ENCODE measurements around the gene OR1B1.
"Not testable (repeated sequence)": the region's sequence is repeated elsewhere in the genome, so short reads cannot be mapped to it uniquely, and the experiment has no call there.

Gene OR1B1

GRCh38 chr9:122657527-122657926 lies at the start of gene OR1B1:
Gene OR1B1 (minus strand): TSS chr9:122657627.
- no peak for TF ChIP-seq ZNF274 (IDR thresholded peaks at IDR 0.05; ENCODE audit: low read depth, low read length)
- H3K4me3 ChIP-seq (ENCODE audit: low read length): no peak within 1 kb of the TSS

- no peak overlapping the region for H3K4me3 ChIP-seq (ENCODE audit: low read length)
- TF ChIP-seq ZNF274 (IDR thresholded peaks at IDR 0.05; ENCODE audit: low read depth, low read length): no peak
These were observed 38.3 kb upstream of the OR1B1 start for GRCh38 chr9:122695696-122696095.

- no peak overlapping the region for H3K4me3 ChIP-seq (ENCODE audit: low read length)
- no peak for TF ChIP-seq ZNF274 (IDR thresholded peaks at IDR 0.05; ENCODE audit: low read depth, low read length)
These were observed 27.4 kb upstream of the OR1B1 start for GRCh38 chr9:122684851-122685250.

GRCh38 chr9:122672481-122672880 lies 15.1 kb upstream of the OR1B1 start:
- no peak for TF ChIP-seq ZNF274 (IDR thresholded peaks at IDR 0.05; ENCODE audit: low read depth, low read length)

GRCh38 chr9:122661416-122661815 lies 4.0 kb upstream of the OR1B1 start, which contains the start of gene OR1L1:
Gene OR1L1 (plus strand): TSS chr9:122661716. CDS start chr9:122661716, 0 bp downstream.
- no peak for TF ChIP-seq ZNF274 (IDR thresholded peaks at IDR 0.05; ENCODE audit: low read depth, low read length)
- no peak within 1 kb of the TSS for H3K4me3 ChIP-seq (ENCODE audit: low read length)

More at GRCh38 chr9:122672481-122672880, 15.1 kb upstream of the OR1B1 start:
- no peak overlapping the region for H3K4me3 ChIP-seq (ENCODE audit: low read length)

GRCh38 chr9:122656378-122656777 lies 1.0 kb downstream of the OR1B1 start:
- no peak overlapping the region for H3K4me3 ChIP-seq (ENCODE audit: low read length)
- no peak for TF ChIP-seq ZNF274 (IDR thresholded peaks at IDR 0.05; ENCODE audit: low read depth, low read length)

GRCh38 chr9:122642226-122642625 lies 15.2 kb downstream of the OR1B1 start:
- no peak overlapping the region for H3K4me3 ChIP-seq (ENCODE audit: low read length)
- TF ChIP-seq ZNF274 (IDR thresholded peaks at IDR 0.05; ENCODE audit: low read depth, low read length): no peak

GRCh38 chr9:122619996-122620395 lies 37.4 kb downstream of the OR1B1 start:
- no peak overlapping the region for H3K4me3 ChIP-seq (ENCODE audit: low read length)
- TF ChIP-seq ZNF274 (IDR thresholded peaks at IDR 0.05; ENCODE audit: low read depth, low read length): no peak

- no peak within 1 kb of the TSS for H3K4me3 ChIP-seq (ENCODE audit: low read length)
- TF ChIP-seq ZNF274 (IDR thresholded peaks at IDR 0.05; ENCODE audit: low read depth, low read length): no peak
These were observed 43.1 kb downstream of the OR1B1 start, which contains the start of gene OR1Q1 for GRCh38 chr9:122614362-122614761. Gene OR1Q1 (plus strand): TSS chr9:122614738. CDS start chr9:122614738, 0 bp downstream.

- H3K4me3 ChIP-seq (ENCODE audit: low read length): no peak overlapping the region
- TF ChIP-seq ZNF274 (IDR thresholded peaks at IDR 0.05; ENCODE audit: low read depth, low read length): no peak
These were observed 47.6 kb downstream of the OR1B1 start for GRCh38 chr9:122609804-122610203.

- TF ChIP-seq ZNF274 (IDR thresholded peaks at IDR 0.05; ENCODE audit: low read depth, low read length): no peak
- no peak overlapping the region for H3K4me3 ChIP-seq (ENCODE audit: low read length)
These were observed 50.8 kb downstream of the OR1B1 start for GRCh38 chr9:122606587-122606986.

- H3K4me3 ChIP-seq (ENCODE audit: low read length): no peak overlapping the region
- no peak for TF ChIP-seq ZNF274 (IDR thresholded peaks at IDR 0.05; ENCODE audit: low read depth, low read length)
These were observed 51.7 kb downstream of the OR1B1 start for GRCh38 chr9:122605691-122606090.

GRCh38 chr9:122583284-122583683 lies 74.1 kb downstream of the OR1B1 start, which contains the start of gene OR1L8:
Gene OR1L8 (minus strand): TSS chr9:122583384. CDS start chr9:122568477, 14,907 bp downstream.
- H3K4me3 ChIP-seq (ENCODE audit: low read length): not testable (repeated sequence)

GRCh38 chr9:122580360-122580759 lies 77.1 kb downstream of the OR1B1 start:
- no peak overlapping the region for H3K4me3 ChIP-seq (ENCODE audit: low read length)
- no peak for TF ChIP-seq ZNF274 (IDR thresholded peaks at IDR 0.05; ENCODE audit: low read depth, low read length)

- TF ChIP-seq ZNF274 (IDR thresholded peaks at IDR 0.05; ENCODE audit: low read depth, low read length): no peak
- H3K4me3 ChIP-seq (ENCODE audit: low read length): no peak overlapping the region
These were observed 77.6 kb downstream of the OR1B1 start for GRCh38 chr9:122579874-122580273.

Data from GM08714 (cell line).